Stimulated activated CD4-positive, alpha-beta T cell treated with anti-CD3 and anti-CD28 coated beads, Interleukin-1b, Interleukin-23, amount 100 ng/mL, for 48 hours (primary cell): ENCODE data around the gene MBD2.

ENCODE experiments used
- DNase-seq: peaks from one replicate; pipeline ENCODE4 v3.0.0-alpha.2; 2020

The MBD2 gene

DNA sequence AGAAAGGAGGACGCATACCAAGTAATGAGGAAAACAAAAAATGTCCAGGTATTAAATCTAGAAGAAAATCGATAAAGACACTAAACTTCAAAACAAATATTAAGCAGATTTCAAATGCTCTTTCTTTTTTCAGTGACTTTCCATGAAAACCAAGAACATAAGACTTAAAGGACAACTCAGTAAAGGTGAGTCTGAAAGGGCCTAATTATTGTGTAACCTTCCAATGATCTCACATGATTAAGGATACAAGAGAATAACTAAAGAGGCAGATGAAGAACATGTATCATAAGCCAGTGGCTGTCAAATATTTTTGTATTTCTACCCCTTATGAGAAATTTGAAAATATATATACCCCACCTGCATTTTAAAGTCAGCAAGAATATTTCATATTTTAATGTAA, 30.7 kb downstream of the MBD2 start:
- no peak for DNase-seq

DNA sequence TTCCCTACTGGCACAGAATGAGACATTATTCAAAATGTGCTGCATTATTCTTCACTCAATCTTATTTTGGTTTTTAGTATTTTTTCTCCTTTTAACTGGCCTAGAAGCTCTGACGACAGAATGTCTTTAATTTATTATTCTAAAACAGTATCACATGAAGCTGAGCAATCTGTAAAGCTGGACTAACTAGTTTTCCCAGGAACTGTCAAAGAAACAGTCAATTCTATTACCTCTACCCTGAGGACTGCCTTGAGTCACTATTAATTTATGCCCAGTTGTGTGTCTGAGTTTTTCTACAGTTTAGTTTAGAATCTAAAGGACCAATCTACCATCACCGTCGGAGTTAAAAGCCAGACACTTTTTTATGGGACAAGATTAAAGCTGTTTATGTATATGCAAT, 31.6 kb downstream of the MBD2 start:
- DNase-seq: no peak

DNA sequence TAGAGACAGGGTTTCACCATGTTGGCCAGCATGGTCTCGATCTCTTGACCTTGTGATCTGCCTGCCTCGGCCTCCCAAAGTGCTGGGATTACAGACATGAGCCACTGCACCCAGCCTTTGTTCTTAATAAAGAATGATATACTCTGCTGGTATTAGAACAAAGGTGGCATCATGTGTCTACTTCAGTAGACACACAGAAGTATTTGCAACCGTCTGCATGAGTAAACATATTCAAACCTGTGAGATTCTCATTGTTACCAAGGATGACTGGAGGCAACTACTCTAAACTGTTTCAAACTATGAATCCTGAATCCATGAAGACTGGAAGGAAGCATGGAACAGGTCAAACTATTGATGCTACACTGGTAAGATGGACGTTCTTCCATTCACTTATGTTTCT, 32.1 kb downstream of the MBD2 start:
- no peak for DNase-seq

- no peak for DNase-seq
Observed at GRCh38 chr18:54191352-54191751, 33.1 kb downstream of the MBD2 start.

DNA sequence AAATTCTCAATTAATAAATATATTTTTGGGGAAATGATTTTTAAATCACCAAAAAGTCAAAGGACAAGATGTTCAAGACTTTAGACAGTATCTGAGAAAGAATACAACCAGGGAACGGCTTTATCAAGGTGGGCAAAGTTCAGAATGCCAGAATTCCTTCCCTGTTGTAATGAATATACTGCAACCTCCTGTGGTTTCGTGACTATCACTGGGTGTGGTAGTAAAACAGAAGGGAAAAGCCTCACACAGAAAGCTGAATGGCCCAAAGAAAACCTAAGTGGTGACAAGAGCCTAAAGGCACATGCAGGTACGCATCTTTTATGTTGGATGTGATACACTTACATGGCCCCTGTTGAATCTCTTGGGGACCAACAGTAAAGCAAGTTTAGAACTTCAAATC, 37.1 kb downstream of the MBD2 start:
- no peak for DNase-seq

DNA sequence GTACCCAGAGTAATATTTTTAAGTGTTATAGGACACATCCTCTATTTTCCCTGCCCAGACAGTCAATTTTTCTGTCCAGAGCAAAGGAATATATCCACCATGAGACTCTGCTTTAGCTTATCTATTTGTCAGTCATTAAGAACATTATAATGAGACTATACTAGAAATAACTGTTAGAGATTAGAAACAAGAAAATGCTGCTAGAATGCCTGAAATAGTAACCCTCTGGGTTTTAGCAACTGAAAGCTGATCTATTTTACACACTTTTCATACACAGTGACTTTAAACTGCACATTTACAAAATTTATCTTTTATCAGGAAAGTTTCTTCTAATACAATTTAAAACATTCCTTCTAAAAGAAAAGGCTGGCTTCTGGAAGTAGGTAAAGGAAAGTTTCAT, 39.6 kb downstream of the MBD2 start:
- no peak for DNase-seq

DNA sequence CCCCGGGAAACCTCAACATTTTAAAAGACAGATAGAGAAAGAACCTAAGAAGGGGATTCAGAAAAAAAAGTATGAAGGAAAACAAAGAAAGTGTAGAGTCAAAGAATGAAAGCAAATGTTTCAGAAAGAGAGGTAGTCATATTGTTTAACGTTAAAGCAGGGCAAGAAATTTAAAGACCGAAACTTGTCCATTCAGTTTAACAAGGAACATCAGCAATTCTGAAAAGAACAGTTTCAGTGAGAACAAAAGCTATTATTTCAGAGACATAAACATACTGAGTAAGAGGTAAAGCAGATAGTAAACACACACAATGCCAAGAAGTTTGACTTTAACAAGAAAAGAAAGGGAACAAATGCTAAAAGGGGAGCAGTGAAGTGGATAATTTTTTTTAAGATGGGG, 41.1 kb downstream of the MBD2 start:
- DNase-seq: no peak

- no peak for DNase-seq
Observed at GRCh38 chr18:54181856-54182602, 42.4 kb downstream of the MBD2 start.

GRCh38 chr18:54173980-54174630, 50.4 kb downstream of the MBD2 start:
- DNase-seq: no peak

- no peak for DNase-seq
Observed at GRCh38 chr18:54173250-54173649, 51.2 kb downstream of the MBD2 start.

- DNase-seq: no peak
Observed at GRCh38 chr18:54169431-54170403, 54.8 kb downstream of the MBD2 start.

- DNase-seq: no peak
Observed at GRCh38 chr18:54165450-54165849, 59.0 kb downstream of the MBD2 start.

- DNase-seq: no peak
Observed at GRCh38 chr18:54163453-54163852, 61.0 kb downstream of the MBD2 start.

- no peak for DNase-seq
Observed at GRCh38 chr18:54162431-54162830, 62.0 kb downstream of the MBD2 start.

DNA sequence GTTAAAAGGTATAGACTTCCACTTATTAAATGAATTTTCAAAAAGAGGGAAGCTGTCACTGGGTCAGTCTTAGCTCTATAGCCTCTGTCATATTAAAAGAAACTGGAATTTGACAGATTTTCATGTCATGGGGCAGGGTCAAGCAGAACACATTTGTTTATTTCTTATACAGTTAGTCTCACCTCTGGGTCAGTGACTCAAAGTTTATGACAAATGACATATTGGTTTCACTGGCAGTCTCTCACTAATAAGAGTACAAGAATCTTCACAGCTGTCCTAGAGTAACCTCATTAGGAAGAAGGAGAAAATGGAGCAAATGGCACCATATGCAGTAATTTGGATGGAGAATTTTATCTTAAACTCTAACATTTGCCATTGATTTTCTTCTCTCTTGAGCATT, 63.2 kb downstream of the MBD2 start:
- DNase-seq: no peak

DNA sequence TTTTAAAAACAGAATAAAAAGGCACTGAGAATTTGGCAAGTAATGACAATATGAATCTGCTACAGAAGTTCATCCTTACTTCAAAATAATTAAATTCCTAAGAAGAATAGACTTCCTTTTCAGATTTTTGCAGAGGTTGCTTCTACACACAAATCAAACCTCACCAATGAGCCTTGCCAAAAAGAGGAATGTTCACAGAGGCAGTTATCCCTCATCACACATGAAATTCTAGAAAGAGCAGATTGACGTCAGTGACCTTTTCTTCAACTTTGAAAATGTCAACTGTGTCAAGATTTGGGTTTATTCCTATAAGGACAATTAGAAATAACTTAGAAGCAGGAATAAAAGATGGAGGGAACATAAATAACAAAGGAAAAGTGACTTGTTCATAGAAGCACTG, 64.6 kb downstream of the MBD2 start:
- DNase-seq: no peak

DNA sequence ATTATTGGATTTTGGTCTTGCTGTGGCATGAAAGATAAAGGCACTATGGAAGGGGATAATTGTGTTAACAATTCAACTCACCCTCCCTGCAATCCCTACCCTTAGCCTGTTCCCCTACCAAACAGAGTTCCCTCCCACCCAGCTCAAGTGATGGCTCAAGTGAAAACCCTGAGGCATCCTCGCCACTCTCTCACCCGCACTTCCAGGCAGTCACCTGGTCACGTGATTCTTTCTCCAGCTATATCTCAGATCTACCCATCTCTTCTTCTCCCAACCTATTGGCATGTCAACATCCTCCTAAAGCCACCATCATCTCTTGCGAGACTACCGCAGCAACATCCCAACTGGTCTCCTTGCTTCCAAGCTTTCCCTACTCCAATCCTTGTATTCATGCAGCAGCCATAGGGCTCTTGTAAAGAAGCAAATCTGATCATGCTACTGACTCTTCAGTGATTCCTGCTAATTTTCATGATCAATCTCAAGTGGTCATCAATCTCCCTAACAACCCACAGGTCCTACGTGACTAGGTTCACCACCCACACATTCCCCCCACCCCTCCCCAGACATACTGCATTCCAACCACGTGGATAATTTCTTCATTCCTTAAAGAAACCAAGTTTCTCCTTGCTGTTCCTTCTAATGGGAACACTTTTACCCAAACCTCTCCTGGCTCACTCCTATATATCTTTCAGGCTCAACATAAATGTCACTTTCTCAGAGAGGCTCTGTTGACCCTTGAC, 66.7 kb downstream of the MBD2 start:
- DNase-seq: no peak

- no peak for DNase-seq
Observed at GRCh38 chr18:54155412-54155811, 69.1 kb downstream of the MBD2 start.

- DNase-seq: no peak
Observed at GRCh38 chr18:54154231-54154630, 70.2 kb downstream of the MBD2 start.

DNA sequence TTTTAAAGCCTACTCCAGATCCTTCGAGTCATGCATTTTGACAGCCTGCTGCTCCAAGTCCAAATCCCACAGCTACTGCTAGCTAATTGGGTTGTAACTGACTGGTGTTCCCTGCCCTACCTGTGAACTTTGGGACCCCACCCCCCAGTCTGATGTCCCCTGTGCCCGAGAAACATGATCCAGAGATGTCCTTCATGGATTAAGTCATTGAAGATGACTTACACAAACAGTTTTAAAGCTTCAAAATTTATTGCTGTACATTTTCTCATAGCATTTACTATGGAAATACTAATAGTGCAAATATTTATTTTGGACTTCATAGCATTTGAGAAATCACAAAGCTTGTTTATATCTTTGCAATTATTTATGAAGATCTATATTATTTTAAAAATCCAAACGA, 73.1 kb downstream of the MBD2 start:
- DNase-seq: no peak

DNA sequence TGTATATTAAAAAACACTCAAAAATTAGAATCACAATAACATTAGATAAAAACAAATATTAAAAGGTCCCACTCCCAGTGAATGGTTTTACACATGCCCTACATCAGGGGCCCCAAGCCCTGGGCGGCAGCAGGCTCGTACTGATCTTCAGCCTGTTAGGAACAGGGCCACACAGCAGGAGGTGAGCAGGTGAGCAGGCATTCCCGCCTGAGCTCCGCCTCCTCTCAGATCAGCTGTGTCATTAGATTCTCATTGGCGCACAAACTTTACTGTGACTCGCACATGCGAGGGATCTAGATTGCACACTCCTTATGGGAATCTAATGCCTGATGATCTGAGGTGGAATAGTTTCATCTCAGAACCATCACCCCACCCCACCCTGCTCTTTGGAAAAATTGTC, 74.2 kb downstream of the MBD2 start:
- DNase-seq: no peak

- peak; percentile 76 for DNase-seq
Observed at GRCh38 chr18:54149078-54149697, 75.3 kb downstream of the MBD2 start.
